ENCODE data around the gene ELMO3. TPM values are rescaled to one million over a fixed set of nuclear protein-coding genes. Genes with fewer than 3 reads are reported as not detected.

Gene ELMO3
- total and polyA plus RNA-seq, 2 of the 13 experiments (the other 11 are each of a cell fraction or from before 2014, with no cell fraction given): 2.6 to 4.0 TPM

- in situ Hi-C loops (cut with HindIII; ENCODE audit: extremely low pct_ligation_motif_present, low pct_unique_long_range_greater_than_20kb) (no loop called here), intact Hi-C loops (cut with micrococcal nuclease; ENCODE audit: unreplicated experiment) (no loop called here)
- peaks cover 42% of the 10 kb centered on the region for H3K4me1 ChIP-seq (ENCODE audit: insufficient read depth, low read length)
- H3K27me3 ChIP-seq (ENCODE audit: control insufficient read depth in 1 of 2, insufficient read depth in 2 of 2, low read length in 2 of 2): peaks cover 9 to 40% of the 10 kb centered on the region in 2 experiments
- ChIA-PET CTCF (ENCODE audit: low intra/inter-chr PET ratio, low total read pairs) (no interaction called here), POLR2A (no interaction called here)
- no peak within 1 kb of the TSS for H3K27ac ChIP-seq (ENCODE audit: extremely low read length, insufficient read depth, low read length)
- FAIRE-seq: no peak
- H3K9ac ChIP-seq (ENCODE audit: insufficient read depth, low read depth, low read length): peak within 1 kb of the TSS; percentile 57
- peak; percentile 52 for DNase-seq (ENCODE audit: low spot score)
- no TSS peak for BruUV-seq (replicated peaks)
- H2AFZ ChIP-seq (ENCODE audit: low read length): no peak within 1 kb of the TSS
- H3K4me3 ChIP-seq (replicated peaks in 1 of 3; ENCODE audit: insufficient read depth in 1 of 3, low read depth in 2 of 3, low read length in 3 of 3): peak within 1 kb of the TSS in 2 of 3 experiments; percentile 34 to 70; a peak in 3 of 6 replicates
- H3K79me2 ChIP-seq (ENCODE audit: insufficient read depth, low read length): no peaks in the 10 kb centered on the region
- H3K36me3 ChIP-seq (replicated peaks in 1 of 2; ENCODE audit: control insufficient read depth in 1 of 2, insufficient read depth in 2 of 2, low read length in 2 of 2): no peaks in the 10 kb centered on the region
- peak; percentile 60 for ATAC-seq
- 0% methylated on average over 7 of the region's 41 CpGs for WGBS (ENCODE audit: low lambda C conversion rate)
- H4K20me1 ChIP-seq (ENCODE audit: insufficient read depth, low read length): no peaks in the 10 kb centered on the region
- peak within 1 kb of the TSS; percentile 80 for H3K4me2 ChIP-seq (ENCODE audit: low read depth, low read length)
- no peaks in the 10 kb centered on the region for H3K9me3 ChIP-seq (ENCODE audit: low read length)
- TF ChIP-seq REXO4 (CRISPR knock-in tag; IDR thresholded peaks at IDR 0.05; ENCODE audit: borderline replicate concordance) (peak; percentile 74; the same call in 1 of the 2 replicates), CERS6 (CRISPR knock-in tag; IDR thresholded peaks at IDR 0.05) (no peak), DNMT1 (CRISPR knock-in tag; IDR thresholded peaks at IDR 0.05) (0 out of 2 replicates have a peak, but pooled peaks have one; percentile 45), MXI1 (IDR thresholded peaks at IDR 0.05; ENCODE audit: borderline replicate concordance, low read depth, low read length) (peak; percentile 86; the same call in 1 of the 3 replicates), ZC3H4 (CRISPR knock-in tag; IDR thresholded peaks at IDR 0.05; ENCODE audit: borderline replicate concordance) (no peak), ZNF574 (CRISPR knock-in tag; IDR thresholded peaks at IDR 0.05) (peak; percentile 89), MAZ (IDR thresholded peaks at IDR 0.05; ENCODE audit: borderline replicate concordance, low read depth, low read length) (peak; percentile 61; the same call in 1 of the 2 replicates), MAZ (CRISPR knock-in tag; IDR thresholded peaks at IDR 0.05; ENCODE audit: low read depth) (peak; percentile 90), ZNF790 (CRISPR knock-in tag; IDR thresholded peaks at IDR 0.05; ENCODE audit: borderline replicate concordance) (no peak; the same call in 1 of the 2 replicates), ZNF703 (CRISPR knock-in tag; IDR thresholded peaks at IDR 0.05; ENCODE audit: borderline replicate concordance) (no peak; the same call in 1 of the 2 replicates), TCF12 (IDR thresholded peaks at IDR 0.05) (no peak), TCF12 (CRISPR knock-in tag; IDR thresholded peaks at IDR 0.05) (0 out of 2 replicates have a peak, but pooled peaks have one; percentile 68), ZNF530 (CRISPR knock-in tag; IDR thresholded peaks at IDR 0.05; ENCODE audit: low read depth) (0 out of 2 replicates have a peak, but pooled peaks have one; percentile 70), ZNF30 (CRISPR knock-in tag; IDR thresholded peaks at IDR 0.05) (no peak), BHLHE40 (IDR thresholded peaks at IDR 0.05; ENCODE audit: low read length) (peak; percentile 93), PHF21A (CRISPR knock-in tag; IDR thresholded peaks at IDR 0.05) (peak; percentile 84), ZNF777 (CRISPR knock-in tag; IDR thresholded peaks at IDR 0.05) (peak; percentile 76; the same call in 1 of the 2 replicates), FOXK1 (CRISPR knock-in tag; IDR thresholded peaks at IDR 0.05; ENCODE audit: borderline replicate concordance, low read depth) (no peak; the same call in 1 of the 2 replicates), ZNF616 (CRISPR knock-in tag; IDR thresholded peaks at IDR 0.05; ENCODE audit: low read depth) (no peak), MXD3 (CRISPR knock-in tag; IDR thresholded peaks at IDR 0.05) (peak; percentile 83; the same call in 1 of the 2 replicates)
Measured at GRCh38 chr16:67164599-67165061, 34.3 kb upstream of the ELMO3 start, which contains the start of gene HSF4. HSF4 (plus strand) TSS chr16:67164745; CDS start chr16:67164812, 67 bp downstream.

Measured in HepG2 (cell line).